ENCODE data around the gene C20orf144.

C20orf144 gene

DNA sequence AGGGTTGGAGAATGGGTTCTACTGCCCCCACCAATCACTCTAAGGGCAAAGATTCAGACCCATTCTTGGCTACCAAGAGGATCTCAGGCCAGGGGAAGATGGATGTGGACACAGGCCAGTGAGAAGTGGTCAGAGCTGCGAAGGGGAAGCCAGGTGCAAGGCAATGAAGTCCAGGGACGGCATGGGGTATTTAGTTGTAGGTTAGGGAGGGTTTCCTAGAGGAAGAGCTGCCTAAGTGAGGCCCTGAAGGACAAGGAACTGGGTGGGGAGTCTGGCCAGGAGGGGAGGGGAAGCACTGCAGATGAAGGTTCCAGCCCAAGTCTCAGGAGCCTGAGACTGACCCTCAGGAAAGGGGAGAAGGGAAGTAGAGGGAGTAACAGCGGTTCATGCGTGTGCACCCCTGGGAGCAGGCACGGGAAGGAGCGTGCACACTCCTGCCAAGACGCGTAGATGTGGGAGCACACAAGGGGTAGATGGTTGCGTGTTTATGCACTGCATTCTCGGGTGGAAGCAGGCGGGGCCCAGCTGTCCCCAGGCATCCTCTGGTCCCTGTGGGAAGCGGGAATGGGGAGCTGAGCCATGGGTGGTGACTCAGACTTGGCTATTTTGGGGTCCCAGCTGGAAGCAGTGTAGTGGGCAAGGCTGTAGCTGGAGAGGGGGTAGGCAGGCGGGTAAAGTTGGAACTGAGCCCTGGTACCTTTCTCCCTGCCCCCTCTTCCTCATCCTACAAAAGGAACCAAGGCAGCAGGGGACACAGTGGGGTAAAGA lies 7.9 kb downstream of the C20orf144 start:
- H3K9me3 ChIP-seq (ENCODE audit: control insufficient read depth, low read length) = no peaks in the 10 kb centered on the region
- H3K4me3 ChIP-seq (ENCODE audit: low read length) = no peak overlapping the region
- no peaks in the 10 kb centered on the region for H3K27me3 ChIP-seq (ENCODE audit: control insufficient read depth, insufficient read depth, low read length)
- H3K4me1 ChIP-seq (ENCODE audit: control insufficient read depth, insufficient read depth, low read length) = peaks cover 55% of the 10 kb centered on the region
- H3K9ac ChIP-seq (ENCODE audit: low read length) = no peak overlapping the region
- peaks cover 8% of the 10 kb centered on the region for H3K36me3 ChIP-seq (ENCODE audit: control insufficient read depth, insufficient read depth, low read length)

DNA sequence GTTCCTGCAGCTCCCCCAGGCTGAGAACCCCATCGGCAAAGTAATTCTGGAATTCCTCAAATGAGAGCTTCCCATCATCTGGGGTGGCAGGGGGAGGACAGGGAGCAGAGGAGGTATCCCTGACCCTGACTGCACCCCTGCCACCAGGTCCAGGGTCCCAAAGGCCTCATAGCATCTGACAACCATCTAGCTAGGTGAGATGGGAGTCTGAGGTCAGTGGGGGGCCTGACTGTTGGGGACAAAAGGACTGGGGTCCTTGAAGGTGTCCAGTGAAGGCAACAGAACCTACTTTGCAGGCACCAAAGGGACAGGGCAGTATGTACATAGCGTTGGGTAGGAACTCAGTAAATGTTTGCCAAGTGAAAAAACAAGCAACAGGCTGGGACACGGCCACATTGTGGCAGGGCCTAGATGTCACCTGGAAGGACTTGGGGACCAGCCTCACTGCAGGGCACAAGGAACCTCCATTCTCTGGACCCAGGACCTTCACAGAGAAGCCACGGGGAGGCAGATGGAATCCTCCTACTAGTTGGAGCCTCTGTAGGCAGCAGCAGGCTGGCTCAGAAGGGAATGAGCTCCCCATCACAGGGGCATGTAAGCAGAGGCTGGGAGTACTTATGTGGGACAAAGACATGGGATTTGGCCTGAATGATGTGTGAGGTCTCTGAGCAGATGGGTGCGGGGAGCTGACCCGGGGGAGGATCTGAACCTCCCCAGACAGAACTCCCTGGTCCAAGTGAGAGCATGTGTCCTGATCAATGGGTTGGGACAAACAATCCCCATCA lies 8.8 kb downstream of the C20orf144 start:
- Histone ChIP-seq H3K9ac (ENCODE audit: low read length) (peak overlapping the region; percentile 23), H3K4me1 (ENCODE audit: control insufficient read depth, insufficient read depth, low read length) (peaks cover 53% of the 10 kb centered on the region), H3K36me3 (ENCODE audit: control insufficient read depth, insufficient read depth, low read length) (peaks cover 8% of the 10 kb centered on the region), H3K9me3 (ENCODE audit: control insufficient read depth, low read length) (no peaks in the 10 kb centered on the region), H3K4me3 (ENCODE audit: low read length) (no peak overlapping the region), H3K27me3 (ENCODE audit: control insufficient read depth, insufficient read depth, low read length) (no peaks in the 10 kb centered on the region)

DNA sequence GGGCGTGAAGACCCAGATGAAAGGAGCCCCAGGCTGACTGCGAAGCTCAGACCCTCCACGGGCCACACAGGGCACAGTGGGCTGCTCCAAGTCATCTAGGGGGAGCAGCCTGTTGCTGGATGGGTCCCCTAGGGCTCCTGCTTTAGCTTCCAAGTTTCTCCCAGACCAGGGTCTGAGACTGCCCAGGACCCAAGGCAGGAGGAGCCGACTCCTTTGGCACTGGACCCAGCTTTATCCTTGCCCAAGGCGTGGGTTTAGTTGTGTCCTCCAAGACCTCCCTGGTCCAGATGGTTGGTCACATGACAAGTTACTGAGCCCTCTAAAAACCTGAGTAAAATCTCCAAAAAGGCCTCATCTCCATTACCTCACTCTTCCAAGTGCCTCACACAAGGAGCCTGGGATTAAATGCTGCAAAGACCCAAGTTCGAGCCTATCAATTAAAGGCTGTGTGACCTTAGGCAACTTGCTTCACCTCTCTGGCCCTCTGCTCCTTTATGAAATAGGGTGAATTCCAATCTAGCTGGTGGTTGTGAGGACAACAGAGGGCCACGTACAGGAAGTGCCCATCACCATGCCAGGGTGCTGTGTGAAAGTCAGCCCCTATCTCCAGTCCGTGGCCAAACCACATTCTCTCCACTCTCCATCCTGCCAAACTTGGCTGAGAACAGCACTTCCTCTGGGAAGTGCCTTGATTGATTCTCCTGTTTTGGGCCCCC lies 9.6 kb downstream of the C20orf144 start:
- Histone ChIP-seq H3K36me3 (ENCODE audit: control insufficient read depth, insufficient read depth, low read length) (peaks cover 8% of the 10 kb centered on the region), H3K4me1 (ENCODE audit: control insufficient read depth, insufficient read depth, low read length) (peaks cover 47% of the 10 kb centered on the region), H3K9me3 (ENCODE audit: control insufficient read depth, low read length) (no peaks in the 10 kb centered on the region), H3K4me3 (ENCODE audit: low read length) (no peak overlapping the region), H3K27me3 (ENCODE audit: control insufficient read depth, insufficient read depth, low read length) (no peaks in the 10 kb centered on the region), H3K9ac (ENCODE audit: low read length) (no peak overlapping the region)

DNA sequence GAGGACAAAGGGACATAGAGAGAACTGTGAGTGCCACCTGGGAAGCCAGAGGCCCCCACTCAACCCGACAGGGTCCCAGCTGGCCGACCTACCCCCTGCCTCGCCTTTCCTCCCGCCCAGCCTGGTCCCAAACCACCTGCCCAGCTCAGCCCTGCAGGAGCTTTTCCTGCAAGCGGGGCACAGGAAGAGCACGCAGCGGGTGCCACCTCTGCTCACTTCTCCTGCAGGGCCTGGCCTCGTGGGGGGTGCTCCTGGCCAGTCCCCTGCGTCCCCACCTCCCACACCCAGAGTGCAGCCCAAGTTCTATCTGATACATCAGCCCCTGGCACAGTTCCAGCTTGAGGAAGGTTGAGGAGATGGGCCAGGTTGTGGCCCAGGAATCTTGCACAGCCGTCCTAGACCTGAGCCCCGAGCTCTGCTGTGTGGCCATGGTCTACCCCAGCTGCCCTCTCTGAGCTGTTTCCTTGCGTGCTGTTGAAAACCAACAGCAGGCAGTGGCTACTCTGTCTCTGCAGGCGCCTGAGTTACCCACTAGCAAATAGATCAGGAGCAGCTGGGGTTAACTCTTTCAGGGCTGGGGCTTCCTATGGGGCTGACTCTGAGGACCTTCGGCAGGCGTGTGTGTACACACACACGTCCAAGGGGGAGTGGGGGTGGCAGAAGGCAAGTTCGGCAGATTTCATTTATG lies 10.4 kb downstream of the C20orf144 start:
- Histone ChIP-seq H3K27me3 (ENCODE audit: control insufficient read depth, insufficient read depth, low read length) (no peaks in the 10 kb centered on the region), H3K9me3 (ENCODE audit: control insufficient read depth, low read length) (no peaks in the 10 kb centered on the region), H3K4me3 (ENCODE audit: low read length) (no peak overlapping the region), H3K4me1 (ENCODE audit: control insufficient read depth, insufficient read depth, low read length) (peaks cover 47% of the 10 kb centered on the region), H3K36me3 (ENCODE audit: control insufficient read depth, insufficient read depth, low read length) (peaks cover 8% of the 10 kb centered on the region), H3K9ac (ENCODE audit: low read length) (peak overlapping the region; percentile 82)

DNA sequence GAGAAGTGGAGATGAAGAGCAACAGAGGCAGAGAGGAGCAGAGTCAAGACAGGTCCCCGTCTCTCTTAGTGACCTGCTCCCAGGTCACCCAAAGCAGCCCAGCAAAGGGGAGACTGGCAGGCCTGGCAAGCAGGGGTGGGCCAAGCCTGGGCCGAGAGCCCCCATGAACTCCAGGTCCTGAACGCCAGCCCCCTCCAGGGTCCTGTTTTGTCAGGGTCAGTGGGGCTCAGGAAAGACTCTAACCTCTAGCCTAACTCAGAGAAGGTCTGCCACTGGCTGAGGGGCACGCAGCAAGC lies 10.9 kb downstream of the C20orf144 start:
- Histone ChIP-seq H3K9me3 (ENCODE audit: control insufficient read depth, low read length) (no peaks in the 10 kb centered on the region), H3K36me3 (ENCODE audit: control insufficient read depth, insufficient read depth, low read length) (peaks cover 8% of the 10 kb centered on the region), H3K27me3 (ENCODE audit: control insufficient read depth, insufficient read depth, low read length) (no peaks in the 10 kb centered on the region), H3K9ac (ENCODE audit: low read length) (peak overlapping the region; percentile 82), H3K4me3 (ENCODE audit: low read length) (no peak overlapping the region), H3K4me1 (ENCODE audit: control insufficient read depth, insufficient read depth, low read length) (peaks cover 45% of the 10 kb centered on the region)

DNA sequence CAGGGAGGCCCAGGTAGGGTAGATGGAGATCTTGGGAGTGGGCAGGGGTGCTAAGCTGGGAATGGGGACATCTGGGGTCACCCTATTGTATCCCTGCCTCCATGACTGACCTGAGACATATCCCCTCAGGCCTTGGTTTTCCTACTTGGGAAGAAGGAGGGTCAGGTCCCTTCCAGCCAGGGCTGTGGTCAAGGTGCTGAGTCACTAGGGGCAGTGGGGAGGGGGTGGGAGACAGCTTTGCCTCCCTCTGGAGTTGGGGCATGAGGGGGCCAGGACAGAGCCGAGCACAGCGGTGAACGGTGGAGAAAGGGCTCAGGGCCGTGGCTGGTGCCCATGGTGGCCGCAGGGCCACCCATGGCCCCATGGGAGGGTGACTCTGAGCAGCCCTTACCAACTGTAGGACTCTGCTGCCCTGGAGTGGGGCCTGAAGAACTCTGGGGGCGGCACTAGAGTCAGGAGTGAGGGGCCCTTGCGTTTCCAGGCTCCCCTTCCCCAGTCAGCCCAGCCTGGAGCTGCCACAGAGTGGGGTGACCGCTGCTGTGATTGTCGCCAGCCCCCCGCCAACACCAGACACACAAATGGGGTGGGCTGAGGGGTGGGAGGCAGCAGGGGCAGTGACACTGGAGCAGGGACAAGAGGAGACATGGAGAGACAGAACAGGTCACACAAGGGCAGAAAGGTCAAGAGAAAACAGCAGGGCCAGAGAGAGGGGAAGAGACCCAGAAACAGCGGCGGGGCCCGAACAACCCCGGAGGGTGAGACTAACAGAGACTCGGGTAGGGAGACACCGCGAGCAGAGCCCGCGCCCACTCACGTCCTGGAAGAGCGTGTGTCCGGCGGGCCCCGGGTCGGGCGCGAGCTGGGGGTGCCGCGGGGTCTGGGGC lies 11.5 kb downstream of the C20orf144 start:
- H3K36me3 ChIP-seq (ENCODE audit: control insufficient read depth, insufficient read depth, low read length) = peaks cover 8% of the 10 kb centered on the region
- no peaks in the 10 kb centered on the region for H3K9me3 ChIP-seq (ENCODE audit: control insufficient read depth, low read length)
- peaks cover 42% of the 10 kb centered on the region for H3K4me1 ChIP-seq (ENCODE audit: control insufficient read depth, insufficient read depth, low read length)
- peak overlapping the region; percentile 50 for H3K4me3 ChIP-seq (ENCODE audit: low read length)
- H3K9ac ChIP-seq (ENCODE audit: low read length) = peak overlapping the region; percentile 82
- no peaks in the 10 kb centered on the region for H3K27me3 ChIP-seq (ENCODE audit: control insufficient read depth, insufficient read depth, low read length)

DNA sequence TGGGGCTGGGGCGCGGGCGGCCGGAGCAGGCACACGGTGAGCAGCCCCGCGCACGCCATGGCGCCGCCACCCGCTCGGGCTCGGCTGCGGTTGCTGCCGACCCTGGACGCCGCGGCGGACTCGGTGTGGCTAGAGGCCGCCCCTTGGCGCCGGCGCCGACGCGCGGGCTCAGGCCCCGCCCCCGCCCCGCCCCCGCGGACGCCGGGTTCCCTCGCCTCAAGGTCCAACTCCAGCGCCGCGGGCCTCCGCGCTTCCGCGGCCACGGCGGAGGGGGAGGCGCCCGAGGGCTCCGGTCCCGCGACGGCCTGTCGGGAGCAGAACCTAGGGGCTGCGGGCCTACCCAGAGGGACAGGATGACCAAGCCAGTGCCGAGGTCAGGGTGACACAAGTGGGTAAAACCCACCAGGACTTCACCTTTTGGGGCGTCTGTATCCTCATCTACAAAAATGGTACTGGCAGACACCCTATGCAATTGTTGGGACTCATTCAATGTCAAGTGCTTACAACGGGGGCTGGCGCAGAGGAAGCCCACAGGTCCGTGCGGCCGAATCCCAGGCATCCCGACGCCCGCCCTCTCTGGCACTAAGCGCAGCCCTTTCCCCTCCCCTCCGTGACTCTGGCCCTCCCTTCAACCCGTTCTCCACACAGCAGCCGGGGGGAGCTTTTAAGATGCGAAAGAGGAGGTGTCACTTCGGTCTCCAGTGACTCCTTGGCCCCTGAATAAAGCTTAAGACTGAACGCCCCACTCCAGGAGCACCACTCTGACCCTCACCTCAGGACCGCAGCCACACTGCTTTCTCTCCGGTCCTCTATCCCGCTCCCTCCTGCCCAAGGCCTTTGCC lies 12.4 kb downstream of the C20orf144 start, which contains the start of gene NECAB3:
TSS of gene NECAB3 (minus strand) at position 135 of the 842 bp plus-strand sequence. CDS start at position 59, 76 bp downstream.
- peak within 1 kb of the TSS; percentile 73 for H3K4me3 ChIP-seq (ENCODE audit: low read length)
- H3K36me3 ChIP-seq (ENCODE audit: control insufficient read depth, insufficient read depth, low read length) = peaks cover 8% of the 10 kb centered on the region
- no peaks in the 10 kb centered on the region for H3K9me3 ChIP-seq (ENCODE audit: control insufficient read depth, low read length)
- peak within 1 kb of the TSS; percentile 82 for H3K9ac ChIP-seq (ENCODE audit: low read length)
- H3K4me1 ChIP-seq (ENCODE audit: control insufficient read depth, insufficient read depth, low read length) = peaks cover 42% of the 10 kb centered on the region
- no peaks in the 10 kb centered on the region for H3K27me3 ChIP-seq (ENCODE audit: control insufficient read depth, insufficient read depth, low read length)

DNA sequence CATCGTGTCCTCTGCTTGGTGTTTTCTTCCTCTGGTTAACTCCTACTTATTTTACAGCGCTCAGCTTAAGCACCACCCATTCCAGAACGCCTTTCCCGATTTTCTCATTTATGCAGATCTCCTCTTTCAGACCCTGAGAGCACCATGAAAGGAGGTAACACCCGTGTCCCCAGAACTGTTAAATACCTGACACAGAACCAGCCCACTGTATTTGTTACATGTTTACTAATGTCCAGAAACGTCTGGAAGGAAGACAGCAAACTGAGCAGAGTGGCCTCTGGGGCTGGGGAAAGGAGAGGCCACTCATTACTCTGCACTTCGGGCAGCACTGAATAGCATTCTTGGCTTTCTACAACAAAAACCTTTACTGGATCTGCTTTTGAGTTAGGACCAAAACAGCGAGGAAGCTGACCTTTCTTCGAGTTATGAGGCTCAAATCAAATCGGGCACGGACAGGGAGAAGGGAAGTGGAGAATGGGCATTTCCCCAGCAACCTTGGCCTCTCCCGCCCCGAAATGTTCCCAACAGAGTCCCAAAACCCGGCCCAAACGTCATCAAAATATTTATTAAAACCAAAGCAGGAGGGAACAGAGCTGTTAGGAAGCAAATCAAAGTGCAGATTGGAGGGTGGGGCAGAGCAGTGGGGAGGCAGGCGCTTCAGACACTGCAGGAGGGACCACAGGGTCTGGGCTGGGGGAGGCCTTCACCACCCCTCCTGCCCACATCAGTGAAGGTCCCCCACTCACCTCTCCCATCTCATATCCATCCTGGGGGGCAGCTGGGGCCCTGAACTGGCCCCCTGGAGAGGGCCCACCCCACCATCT lies 13.2 kb downstream of the C20orf144 start:
- H3K36me3 ChIP-seq (ENCODE audit: control insufficient read depth, insufficient read depth, low read length) = peaks cover 8% of the 10 kb centered on the region
- peaks cover 38% of the 10 kb centered on the region for H3K4me1 ChIP-seq (ENCODE audit: control insufficient read depth, insufficient read depth, low read length)
- H3K9me3 ChIP-seq (ENCODE audit: control insufficient read depth, low read length) = no peaks in the 10 kb centered on the region
- peak overlapping the region; percentile 73 for H3K9ac ChIP-seq (ENCODE audit: low read length)
- peak overlapping the region; percentile 73 for H3K4me3 ChIP-seq (ENCODE audit: low read length)
- no peaks in the 10 kb centered on the region for H3K27me3 ChIP-seq (ENCODE audit: control insufficient read depth, insufficient read depth, low read length)

DNA sequence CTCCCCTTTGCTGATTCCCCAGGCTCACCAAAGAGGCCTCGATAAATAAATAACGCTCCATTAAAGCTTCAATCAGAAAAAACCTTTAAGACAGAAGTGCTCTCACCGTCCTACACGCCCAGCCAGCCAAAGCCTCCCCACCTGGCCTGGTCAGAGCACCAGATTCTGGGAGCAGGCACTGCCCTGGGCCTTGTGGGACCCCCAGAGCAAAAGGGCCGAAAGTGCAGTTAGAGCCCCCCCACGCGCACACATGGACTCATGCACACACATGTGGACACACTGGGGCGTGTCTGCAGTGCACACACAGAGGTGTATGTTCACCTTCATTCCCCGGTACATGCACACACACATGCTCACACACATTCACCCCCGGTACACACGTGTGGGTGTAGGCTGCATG lies 14.0 kb downstream of the C20orf144 start:
- H3K36me3 ChIP-seq (ENCODE audit: control insufficient read depth, insufficient read depth, low read length) = peaks cover 5% of the 10 kb centered on the region
- H3K4me1 ChIP-seq (ENCODE audit: control insufficient read depth, insufficient read depth, low read length) = peaks cover 31% of the 10 kb centered on the region
- peak overlapping the region; percentile 30 for H3K9ac ChIP-seq (ENCODE audit: low read length)
- no peak overlapping the region for H3K4me3 ChIP-seq (ENCODE audit: low read length)
- no peaks in the 10 kb centered on the region for H3K27me3 ChIP-seq (ENCODE audit: control insufficient read depth, insufficient read depth, low read length)
- H3K9me3 ChIP-seq (ENCODE audit: control insufficient read depth, low read length) = no peaks in the 10 kb centered on the region
